Endodermal cell (in vitro differentiated cells): ENCODE data around the gene ZGLP1. TPM values are rescaled to one million over a fixed set of nuclear protein-coding genes. Genes with fewer than 3 reads are reported as not detected.

ENCODE experiments used
- DNase-seq: peaks from one replicate; pipeline ENCODE4 v3.0.0-alpha.2; 2017
- H3K27ac ChIP-seq: 2 replicates; pipeline ENCODE4 v1.5.1; 2013; ENCODE audit warnings: mild to moderate bottlenecking, low read depth, low read length, moderate library complexity
- H3K27me3 ChIP-seq: 2 replicates; pipeline ENCODE4 v1.6.1; 2013; ENCODE audit warnings: mild to moderate bottlenecking, low read length, moderate library complexity; ENCODE audit not compliant: insufficient read depth, control insufficient read depth, poor library complexity, severe bottlenecking
- H3K36me3 ChIP-seq: 2 replicates; pipeline ENCODE4 v1.7.0; 2013; ENCODE audit warnings: mild to moderate bottlenecking, low read length, moderate library complexity; ENCODE audit not compliant: control insufficient read depth, insufficient read depth
- H3K4me1 ChIP-seq: one replicate; pipeline ENCODE4 v1.7.0; 2013; ENCODE audit warnings: low read length; ENCODE audit not compliant: control insufficient read depth, insufficient read depth
- H3K4me3 ChIP-seq: 2 replicates; pipeline ENCODE4 v1.5.1; 2013; ENCODE audit warnings: mild to moderate bottlenecking, low read length, moderate library complexity
- H3K9ac ChIP-seq: 2 replicates; pipeline ENCODE4 v1.6.1; 2013; ENCODE audit warnings: mild to moderate bottlenecking, low read length, moderate library complexity; ENCODE audit not compliant: poor library complexity, severe bottlenecking; ENCODE audit errors: extremely low read depth
- H3K9me3 ChIP-seq: 2 replicates; pipeline ENCODE4 v1.6.1; 2013; ENCODE audit warnings: mild to moderate bottlenecking, low read length, moderate library complexity; ENCODE audit not compliant: control insufficient read depth
- H3K27ac Mint-ChIP-seq: 2 replicates; pipeline ENCODE4 v1.8.0; 2020; ENCODE audit warnings: mixed read lengths
- H3K27me3 Mint-ChIP-seq: 2 replicates; pipeline ENCODE4 v1.8.0; 2021; ENCODE audit warnings: mild to moderate bottlenecking, mixed read lengths; ENCODE audit not compliant: insufficient read depth
- H3K36me3 Mint-ChIP-seq: 2 replicates; pipeline ENCODE4 v1.8.0; 2020; ENCODE audit warnings: low read depth, mixed read lengths
- H3K4me1 Mint-ChIP-seq: 2 replicates; pipeline ENCODE4 v1.8.0; 2020; ENCODE audit warnings: mixed read lengths
- H3K4me3 Mint-ChIP-seq: 2 replicates; pipeline ENCODE4 v1.8.0; 2020; ENCODE audit warnings: mild to moderate bottlenecking, moderate library complexity, mixed read lengths
- H3K9me3 Mint-ChIP-seq: 2 replicates; pipeline ENCODE4 v1.8.0; 2020; ENCODE audit warnings: mild to moderate bottlenecking, mixed read lengths
- CTCF ChIP-seq: fragments of 200-600 bp; sonication (generic); conservative IDR thresholded peaks from 2 replicates; pipeline ENCODE4 v1.5.0; 2021; ENCODE audit warnings: antibody characterized with exemption, mild to moderate bottlenecking
- WGBS, 2 experiments: methylation state at CpG; one replicate each; pipeline versions ENCODE4 v1.1.5 to v1.1.7; 2013; ENCODE audit warnings: missing lambda C conversion rate in 2 of 2, mixed read lengths in 1 of 2; ENCODE audit not compliant: insufficient coverage in 1 of 2, insufficient read length in 1 of 2; 5-methylcytosine and 5-hydroxymethylcytosine counted together
- total RNA-seq, 2 donors: library from RNA; stranded (reverse); fragmentation: NEBNext Ultra II Directional in 1 of 2; extraction: Animal tissue kit (Norgen Biotek cat#: 25700) in 1 of 2; gene quantifications; 2 replicates in 1 of 2; 3 replicates in 1 of 2; pipeline ENCODE4 v1.2.1, GENCODE V29; 2021

The ZGLP1 gene
- total RNA-seq, 2 donors from 2014 or later = 4.5 to 7.8 TPM

GRCh38 chr19:10258080-10258710 lies 51.4 kb downstream of the ZGLP1 start:
- H3K4me1 ChIP-seq = no peaks in the 10 kb centered on the region
- H3K27ac ChIP-seq = no peak overlapping the region
- H3K36me3 Mint-ChIP-seq = peaks cover 49% of the 10 kb centered on the region
- H3K9me3 ChIP-seq = no peaks in the 10 kb centered on the region
- no peaks in the 10 kb centered on the region for H3K27me3 ChIP-seq
- WGBS, 2 experiments = 94 to 98% methylated on average over 8 to 18 of the region's 18 CpGs
- DNase-seq = no peak
- no peaks in the 10 kb centered on the region for H3K9me3 Mint-ChIP-seq
- peaks cover 45% of the 10 kb centered on the region for H3K36me3 ChIP-seq
- no peak for TF ChIP-seq CTCF
- H3K9ac ChIP-seq = no peak overlapping the region
- no peak overlapping the region for H3K27ac Mint-ChIP-seq
- H3K4me3 Mint-ChIP-seq = no peak overlapping the region
- no peaks in the 10 kb centered on the region for H3K4me1 Mint-ChIP-seq
- no peak overlapping the region for H3K4me3 ChIP-seq
- no peaks in the 10 kb centered on the region for H3K27me3 Mint-ChIP-seq

GRCh38 chr19:10256970-10257615 lies 52.5 kb downstream of the ZGLP1 start:
- peaks cover 49% of the 10 kb centered on the region for H3K36me3 Mint-ChIP-seq
- H3K4me3 ChIP-seq = no peak overlapping the region
- H3K27ac ChIP-seq = no peak overlapping the region
- no peaks in the 10 kb centered on the region for H3K27me3 ChIP-seq
- no peak for DNase-seq
- WGBS, 2 experiments = 92 to 93% methylated on average over 8 to 9 of the region's 9 CpGs
- no peaks in the 10 kb centered on the region for H3K9me3 ChIP-seq
- H3K4me1 ChIP-seq = no peaks in the 10 kb centered on the region
- H3K27me3 Mint-ChIP-seq = no peaks in the 10 kb centered on the region
- peaks cover 5% of the 10 kb centered on the region for H3K4me1 Mint-ChIP-seq
- H3K27ac Mint-ChIP-seq = no peak overlapping the region
- no peaks in the 10 kb centered on the region for H3K9me3 Mint-ChIP-seq
- no peak overlapping the region for H3K4me3 Mint-ChIP-seq
- peaks cover 45% of the 10 kb centered on the region for H3K36me3 ChIP-seq
- H3K9ac ChIP-seq = no peak overlapping the region
- no peak for TF ChIP-seq CTCF

GRCh38 chr19:10256551-10256950 lies 53.1 kb downstream of the ZGLP1 start:
- H3K36me3 Mint-ChIP-seq = peaks cover 49% of the 10 kb centered on the region

More at GRCh38 chr19:10256551-10256950, 53.1 kb downstream of the ZGLP1 start:
- no peak for DNase-seq
- TF ChIP-seq CTCF = no peak
- Histone ChIP-seq H3K36me3 (peaks cover 45% of the 10 kb centered on the region), H3K9me3 (no peaks in the 10 kb centered on the region), H3K27me3 (no peaks in the 10 kb centered on the region), H3K27ac (no peak overlapping the region), H3K4me1 (no peaks in the 10 kb centered on the region), H3K9ac (no peak overlapping the region), H3K4me3 (no peak overlapping the region)
- 96 to 98% methylated on average over 3 to 13 of the region's 18 CpGs for WGBS, 2 experiments
- Mint-ChIP-seq H3K9me3 (no peaks in the 10 kb centered on the region), H3K4me3 (no peak overlapping the region), H3K27me3 (no peaks in the 10 kb centered on the region), H3K4me1 (peaks cover 5% of the 10 kb centered on the region), H3K27ac (no peak overlapping the region)
